GM12878 (cell line): ENCODE results near the gene LILRB4. TPM values are rescaled to one million over a fixed set of nuclear protein-coding genes. Genes with fewer than 3 reads are reported as not detected.

Source experiments
- ASH2L ChIP-seq: fragments of 300-600, 200-600 bp; sonication (generic); IDR thresholded peaks from 2 replicates; pipeline ENCODE4 v1.6.1; 2017; ENCODE audit warnings: low read depth, mild to moderate bottlenecking, borderline replicate concordance
- BRCA1 ChIP-seq: IDR thresholded peaks from 2 replicates; pipeline ENCODE4 v1.6.1; 2011; ENCODE audit warnings: low read depth, low read length, improper control_type of control experiment
- CHD2 ChIP-seq: IDR thresholded peaks from 2 replicates; pipeline ENCODE4 v1.6.1; 2011; ENCODE audit warnings: low read depth, low read length, improper control_type of control experiment, borderline replicate concordance
- FOS ChIP-seq: IDR thresholded peaks from 3 replicates; pipeline ENCODE4 v1.6.1; 2011; ENCODE audit warnings: borderline replicate concordance; ENCODE audit not compliant: insufficient read length; ENCODE audit errors: extremely low read depth
- IKZF1 ChIP-seq: fragments of 450-650 bp; conservative IDR thresholded peaks from 2 replicates; pipeline ENCODE4 v1.6.1; 2017; ENCODE audit warnings: antibody characterized with exemption, mild to moderate bottlenecking
- IKZF2 ChIP-seq, 2 experiments: fragments of 450-650 bp; IDR thresholded peaks; 2 replicates each; pipeline ENCODE4 v1.6.1; 2017; ENCODE audit warnings: mild to moderate bottlenecking in 2 of 2, moderate library complexity in 2 of 2
- JUNB ChIP-seq: IDR thresholded peaks from 2 replicates; pipeline ENCODE4 v1.6.1; 2016; ENCODE audit warnings: antibody characterized with exemption, mild to moderate bottlenecking
- JUND ChIP-seq: IDR thresholded peaks from 2 replicates; pipeline ENCODE4 v1.6.1; 2012; ENCODE audit warnings: low read depth, mild to moderate bottlenecking, low read length, improper control_type of control experiment, moderate library complexity
- LARP7 ChIP-seq: fragments of 450-650 bp; IDR thresholded peaks from 2 replicates; pipeline ENCODE4 v1.6.1; 2017; ENCODE audit warnings: mild to moderate bottlenecking
- MTA3 ChIP-seq: IDR thresholded peaks from 2 replicates; pipeline ENCODE4 v1.6.1; 2012; ENCODE audit warnings: low read length, inconsistent platforms, borderline replicate concordance
- NR2C2 ChIP-seq: IDR thresholded peaks from 2 replicates; pipeline ENCODE4 v1.6.1; 2011; ENCODE audit warnings: borderline replicate concordance, low read depth; ENCODE audit not compliant: control insufficient read depth, insufficient read length
- POLR2AphosphoS5 ChIP-seq: IDR thresholded peaks from 2 replicates; pipeline ENCODE4 v1.6.1; 2011; ENCODE audit warnings: mild to moderate bottlenecking, low read length, inconsistent platforms
- RELB ChIP-seq: fragments of 450-650 bp; IDR thresholded peaks from 2 replicates; pipeline ENCODE4 v1.6.1; 2017; ENCODE audit warnings: low read depth, mild to moderate bottlenecking, moderate library complexity
- REST ChIP-seq: IDR thresholded peaks from 2 replicates; pipeline ENCODE4 v1.6.1; 2012; ENCODE audit warnings: mild to moderate bottlenecking, low read depth, low read length
- SRF ChIP-seq, 2 experiments: IDR thresholded peaks; 2 replicates each; pipeline ENCODE4 v1.6.1; 2011; ENCODE audit warnings: low read depth in 2 of 2, low read length in 2 of 2, mild to moderate bottlenecking in 1 of 2, moderate library complexity in 1 of 2
- TBL1XR1 ChIP-seq: IDR thresholded peaks from 2 replicates; pipeline ENCODE4 v1.6.1; 2012; ENCODE audit warnings: low read depth, low read length, improper control_type of control experiment
- USF2 ChIP-seq: IDR thresholded peaks from 2 replicates; pipeline ENCODE4 v1.6.1; 2011; ENCODE audit warnings: low read depth, low read length, improper control_type of control experiment, borderline replicate concordance
- ZNF687 ChIP-seq: fragments of 450-650 bp; IDR thresholded peaks from 2 replicates; pipeline ENCODE4 v1.6.1; 2017; ENCODE audit warnings: mild to moderate bottlenecking, moderate library complexity
- polyA plus RNA-seq, 11 experiments: library from polyadenylated mRNA; depleted of rRNA in 4 of 11; unstranded in 6 of 11; stranded (reverse) in 5 of 11; fragments of >200 nt; fragmentation: Nextera tagmentation in 4 of 11; fragmentation: Illumina TruSeq in 1 of 11; extraction: Ambion mirVana in 4 of 11; extraction: Trizol in 1 of 11; gene quantifications; 1 replicate in 1 of 11; 2 replicates in 10 of 11; pipeline versions ENCODE4 v1.2.1 to v1.2.3, GENCODE V29; 2011 to 2016; ENCODE audit warnings: inconsistent platforms in 2 of 11, missing spikeins in 2 of 11, low read depth in 1 of 11
- total RNA-seq, 4 experiments: library from RNA; depleted of rRNA in 3 of 4; stranded (reverse); fragments of >200 nt in 3 of 4; fragmentation: Illumina TruSeq in 1 of 4; extraction: Trizol in 1 of 4; gene quantifications; 2 replicates each; pipeline versions ENCODE4 v1.2.1 to v1.2.3, GENCODE V29; 2013 to 2021
- TF ChIP-seq, protein P1 (sequence below), 3 experiments: IDR thresholded peaks in 2 of 3; conservative IDR thresholded peaks in 1 of 3; 2 replicates each; pipeline ENCODE4 v1.5.1; 2011; ENCODE audit warnings: low read depth in 3 of 3, low read length in 3 of 3, mild to moderate bottlenecking in 3 of 3, control low read depth in 2 of 3, moderate library complexity in 2 of 3, inconsistent platforms in 1 of 3, mixed read lengths in 1 of 3; ENCODE audit not compliant: control insufficient read depth in 2 of 3, insufficient read depth in 1 of 3; ENCODE audit errors: extremely low read depth in 1 of 3

Gene LILRB4
- total and polyA plus RNA-seq, 10 of the 15 experiments (the other 5 are each of a cell fraction or from before 2014, with no cell fraction given), result 2.0 to 39.8 (median 16.0) TPM

DNA sequence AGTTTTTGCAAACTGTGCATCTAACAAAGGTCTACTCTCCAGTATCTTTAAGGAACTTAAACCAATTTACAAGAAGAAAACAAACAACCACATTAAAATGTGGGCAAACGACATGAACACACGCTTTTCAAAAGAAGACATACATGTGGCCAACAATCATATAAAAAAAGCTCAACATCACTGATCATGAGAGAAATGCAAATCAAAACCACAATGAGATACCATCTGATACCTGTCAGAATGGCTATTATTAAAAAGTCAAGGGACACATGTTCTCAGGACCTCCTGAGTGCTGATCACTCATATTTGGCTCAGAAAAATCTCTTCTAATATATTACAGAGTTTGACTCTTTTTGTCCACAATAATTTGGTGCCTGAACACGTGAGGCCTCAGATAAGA lies 46.7 kb upstream of the LILRB4 start (continued):
- TF ChIP-seq IKZF2 (IDR thresholded peaks at IDR 0.05), result no peak
- peak; percentile 56; the same call in 1 of the 2 replicates for TF ChIP-seq ZNF687
- TF ChIP-seq NR2C2, result no peak
- no peak for TF ChIP-seq JUNB
- TF ChIP-seq IKZF1, result no peak
- TF ChIP-seq FOS, result no peak
- TF ChIP-seq LARP7, result no peak
- 0 out of 2 replicates have a peak, but pooled peaks have one; percentile 25 for TF ChIP-seq ASH2L
- no peak for TF ChIP-seq JUND
- TF ChIP-seq, protein P1, sequence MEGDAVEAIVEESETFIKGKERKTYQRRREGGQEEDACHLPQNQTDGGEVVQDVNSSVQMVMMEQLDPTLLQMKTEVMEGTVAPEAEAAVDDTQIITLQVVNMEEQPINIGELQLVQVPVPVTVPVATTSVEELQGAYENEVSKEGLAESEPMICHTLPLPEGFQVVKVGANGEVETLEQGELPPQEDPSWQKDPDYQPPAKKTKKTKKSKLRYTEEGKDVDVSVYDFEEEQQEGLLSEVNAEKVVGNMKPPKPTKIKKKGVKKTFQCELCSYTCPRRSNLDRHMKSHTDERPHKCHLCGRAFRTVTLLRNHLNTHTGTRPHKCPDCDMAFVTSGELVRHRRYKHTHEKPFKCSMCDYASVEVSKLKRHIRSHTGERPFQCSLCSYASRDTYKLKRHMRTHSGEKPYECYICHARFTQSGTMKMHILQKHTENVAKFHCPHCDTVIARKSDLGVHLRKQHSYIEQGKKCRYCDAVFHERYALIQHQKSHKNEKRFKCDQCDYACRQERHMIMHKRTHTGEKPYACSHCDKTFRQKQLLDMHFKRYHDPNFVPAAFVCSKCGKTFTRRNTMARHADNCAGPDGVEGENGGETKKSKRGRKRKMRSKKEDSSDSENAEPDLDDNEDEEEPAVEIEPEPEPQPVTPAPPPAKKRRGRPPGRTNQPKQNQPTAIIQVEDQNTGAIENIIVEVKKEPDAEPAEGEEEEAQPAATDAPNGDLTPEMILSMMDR (IDR thresholded peaks at IDR 0.05 in 2 of 3, conservative IDR thresholded peaks at IDR 0.05 in 1 of 3; ENCODE audit: control insufficient read depth in 2 of 3, extremely low read depth in 1 of 3, insufficient read depth in 1 of 3, low read depth in 3 of 3, low read length in 3 of 3), result no peak
- no peak for TF ChIP-seq POLR2AphosphoS5
- no peak for TF ChIP-seq MTA3
- no peak for TF ChIP-seq BRCA1
- TF ChIP-seq TBL1XR1, result no peak
- no peak for TF ChIP-seq SRF (IDR thresholded peaks at IDR 0.05; ENCODE audit: low read depth in 2 of 2, low read length in 2 of 2)
- TF ChIP-seq REST, result no peak
- no peak; the same call in 1 of the 2 replicates for TF ChIP-seq USF2
- no peak for TF ChIP-seq RELB
- 0 out of 2 replicates have a peak, but pooled peaks have one; percentile 23 for TF ChIP-seq CHD2
